OCI-LY1 (cell line): ENCODE measurements around the gene HENMT1.
"Not testable (repeated sequence)": the region's sequence is repeated elsewhere in the genome, so short reads cannot be mapped to it uniquely, and the experiment has no call there.

ENCODE experiments used
- H2AFZ ChIP-seq: fragments of 200-600 bp; sonication (generic), shearing (Covaris generic); 2 replicates; pipeline ENCODE4 v1.6.0; 2014; ENCODE audit warnings: antibody characterized with exemption, mild to moderate bottlenecking, low read length
- H3F3A ChIP-seq: fragments of 200-600 bp; sonication (generic), shearing (Covaris generic); 2 replicates; pipeline ENCODE4 v1.6.0; 2014; ENCODE audit warnings: mild to moderate bottlenecking, antibody characterized with exemption, low read length, moderate library complexity; ENCODE audit not compliant: insufficient read depth
- H3K27ac ChIP-seq: fragments of 200-600 bp; sonication (generic); 2 replicates; pipeline ENCODE4 v1.5.1; 2014; ENCODE audit warnings: low read length, mixed run types, mild to moderate bottlenecking, low read depth; ENCODE audit not compliant: poor library complexity, severe bottlenecking
- H3K27me3 ChIP-seq: fragments of 200-600 bp; sonication (generic); 2 replicates; pipeline ENCODE4 v1.6.0; 2014; ENCODE audit warnings: antibody characterized with exemption, mild to moderate bottlenecking, low read length, moderate library complexity; ENCODE audit not compliant: insufficient read depth
- H3K36me3 ChIP-seq: fragments of 200-600 bp; sonication (generic); 2 replicates; pipeline ENCODE4 v1.6.1; 2014; ENCODE audit warnings: mild to moderate bottlenecking, antibody characterized with exemption, low read length, moderate library complexity, mixed read lengths; ENCODE audit not compliant: insufficient read depth
- H3K4me1 ChIP-seq: fragments of 200-600 bp; sonication (generic); 2 replicates; pipeline ENCODE4 v1.5.1; 2014; ENCODE audit warnings: mild to moderate bottlenecking, low read length, moderate library complexity; ENCODE audit not compliant: insufficient read depth, severe bottlenecking
- H3K4me2 ChIP-seq: fragments of 200-600 bp; sonication (generic), shearing (Covaris generic); 2 replicates; pipeline ENCODE4 v1.6.1; 2014; ENCODE audit warnings: low read length
- H3K4me3 ChIP-seq: fragments of 200-600 bp; sonication (generic); 2 replicates; pipeline ENCODE4 v1.5.1; 2014; ENCODE audit warnings: low read length, low read depth, mild to moderate bottlenecking, mixed read lengths; ENCODE audit not compliant: poor library complexity, severe bottlenecking
- H3K79me2 ChIP-seq: fragments of 200-600 bp; shearing (Covaris generic); 2 replicates; pipeline ENCODE4 v1.6.1; 2016; ENCODE audit warnings: mixed run types, low read length, mixed read lengths; ENCODE audit not compliant: insufficient read depth
- H3K9ac ChIP-seq: fragments of 200-600 bp; sonication (generic), shearing (Covaris generic); 2 replicates; pipeline ENCODE4 v1.6.1; 2014; ENCODE audit warnings: mild to moderate bottlenecking, low read length, mixed read lengths
- H3K9me2 ChIP-seq: fragments of 200-600 bp; sonication (generic), shearing (Covaris generic); 2 replicates; pipeline ENCODE4 v1.6.1; 2014; ENCODE audit warnings: low read depth, mild to moderate bottlenecking, low read length, mixed read lengths
- H3K9me3 ChIP-seq: fragments of 200-600 bp; shearing (Covaris generic); 2 replicates; pipeline ENCODE4 v1.6.1; 2014; ENCODE audit warnings: low read length, mixed read lengths
- H4K20me1 ChIP-seq: fragments of 200-600 bp; sonication (generic), shearing (Covaris generic); 2 replicates; pipeline ENCODE4 v1.6.0; 2016; ENCODE audit warnings: mild to moderate bottlenecking, low read length; ENCODE audit not compliant: insufficient read depth
- EZH2 ChIP-seq: fragments of 200-600 bp; sonication (generic), shearing (Covaris generic); IDR thresholded peaks from 2 replicates; pipeline ENCODE4 v1.8.0; 2017; ENCODE audit warnings: borderline replicate concordance, mixed run types, mild to moderate bottlenecking, antibody characterized with exemption, low read length, moderate library complexity, mixed read lengths
- TF ChIP-seq, protein P1 (sequence below): fragments of 200-600 bp; sonication (generic), shearing (Covaris generic); IDR thresholded peaks from 2 replicates; pipeline ENCODE4 v1.5.1; 2017; ENCODE audit warnings: mild to moderate bottlenecking, antibody characterized with exemption, low read length, moderate library complexity, mixed read lengths

The HENMT1 gene

DNA sequence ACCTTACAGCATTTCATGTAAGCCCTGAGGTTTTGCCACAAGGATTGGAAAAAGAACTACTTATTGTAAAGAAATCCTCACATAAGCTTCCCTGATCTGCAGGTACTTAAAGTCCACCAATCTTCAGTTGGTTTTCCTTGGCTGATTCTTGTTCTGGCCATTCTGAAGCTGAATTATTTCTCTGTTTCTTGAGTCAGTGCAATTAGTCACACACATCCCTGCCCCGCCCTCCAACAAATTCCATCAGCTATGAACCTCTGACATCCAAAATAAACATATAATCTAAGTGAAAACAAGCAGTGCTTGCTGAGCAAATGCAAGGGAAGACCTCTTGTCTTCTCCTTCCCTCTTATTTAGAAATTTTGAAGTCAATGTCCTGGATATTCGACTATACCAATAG lies 43.6 kb upstream of the HENMT1 start:
- Histone ChIP-seq H3K4me2 (no peak overlapping the region), H3K27me3 (no peaks in the 10 kb centered on the region), H3K4me1 (peaks cover 16% of the 10 kb centered on the region), H2AFZ (no peak overlapping the region), H3K9me2 (no peaks in the 10 kb centered on the region), H3K9me3 (no peaks in the 10 kb centered on the region), H3K36me3 (peaks cover 29% of the 10 kb centered on the region), H3K9ac (no peak overlapping the region), H3K27ac (no peak overlapping the region), H3K79me2 (no peaks in the 10 kb centered on the region), H4K20me1 (no peaks in the 10 kb centered on the region), H3K4me3 (no peak overlapping the region), H3F3A (0 out of 2 replicates have a peak, but pooled peaks cover 3% of the 10 kb centered on the region)
- TF ChIP-seq, protein P1, sequence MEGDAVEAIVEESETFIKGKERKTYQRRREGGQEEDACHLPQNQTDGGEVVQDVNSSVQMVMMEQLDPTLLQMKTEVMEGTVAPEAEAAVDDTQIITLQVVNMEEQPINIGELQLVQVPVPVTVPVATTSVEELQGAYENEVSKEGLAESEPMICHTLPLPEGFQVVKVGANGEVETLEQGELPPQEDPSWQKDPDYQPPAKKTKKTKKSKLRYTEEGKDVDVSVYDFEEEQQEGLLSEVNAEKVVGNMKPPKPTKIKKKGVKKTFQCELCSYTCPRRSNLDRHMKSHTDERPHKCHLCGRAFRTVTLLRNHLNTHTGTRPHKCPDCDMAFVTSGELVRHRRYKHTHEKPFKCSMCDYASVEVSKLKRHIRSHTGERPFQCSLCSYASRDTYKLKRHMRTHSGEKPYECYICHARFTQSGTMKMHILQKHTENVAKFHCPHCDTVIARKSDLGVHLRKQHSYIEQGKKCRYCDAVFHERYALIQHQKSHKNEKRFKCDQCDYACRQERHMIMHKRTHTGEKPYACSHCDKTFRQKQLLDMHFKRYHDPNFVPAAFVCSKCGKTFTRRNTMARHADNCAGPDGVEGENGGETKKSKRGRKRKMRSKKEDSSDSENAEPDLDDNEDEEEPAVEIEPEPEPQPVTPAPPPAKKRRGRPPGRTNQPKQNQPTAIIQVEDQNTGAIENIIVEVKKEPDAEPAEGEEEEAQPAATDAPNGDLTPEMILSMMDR, result no peak
- no peak for TF ChIP-seq EZH2

DNA sequence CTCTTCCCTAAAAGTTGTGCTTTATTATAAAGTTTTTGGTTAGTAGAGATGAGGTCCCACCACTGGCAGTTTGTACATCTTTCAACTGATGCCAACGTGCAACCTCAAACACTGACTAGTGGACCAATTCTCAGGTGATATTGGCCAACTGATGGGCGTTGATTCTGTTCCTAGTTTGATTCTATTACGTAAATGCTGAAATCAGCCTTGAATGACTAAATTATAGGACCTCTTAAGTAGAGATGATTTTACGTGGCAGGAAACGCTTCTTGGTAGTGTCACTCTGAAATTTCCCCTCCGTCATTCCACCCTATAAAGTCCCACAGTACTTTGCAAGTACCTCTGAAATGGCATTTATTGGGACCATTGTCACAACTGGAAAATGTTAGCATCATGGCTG lies 43.0 kb upstream of the HENMT1 start:
- Histone ChIP-seq H3F3A (0 out of 2 replicates have a peak, but pooled peaks cover 3% of the 10 kb centered on the region), H3K9me3 (no peaks in the 10 kb centered on the region), H3K27me3 (no peaks in the 10 kb centered on the region), H3K4me1 (peaks cover 16% of the 10 kb centered on the region), H2AFZ (no peak overlapping the region), H3K79me2 (no peaks in the 10 kb centered on the region), H3K4me2 (peak overlapping the region; percentile 9; the same call in 1 of the 2 replicates), H3K9ac (no peak overlapping the region), H3K4me3 (no peak overlapping the region), H3K9me2 (no peaks in the 10 kb centered on the region), H3K36me3 (peaks cover 35% of the 10 kb centered on the region), H4K20me1 (no peaks in the 10 kb centered on the region), H3K27ac (peak overlapping the region; percentile 54)
- TF ChIP-seq, protein P1, result no peak
- TF ChIP-seq EZH2, result no peak

DNA sequence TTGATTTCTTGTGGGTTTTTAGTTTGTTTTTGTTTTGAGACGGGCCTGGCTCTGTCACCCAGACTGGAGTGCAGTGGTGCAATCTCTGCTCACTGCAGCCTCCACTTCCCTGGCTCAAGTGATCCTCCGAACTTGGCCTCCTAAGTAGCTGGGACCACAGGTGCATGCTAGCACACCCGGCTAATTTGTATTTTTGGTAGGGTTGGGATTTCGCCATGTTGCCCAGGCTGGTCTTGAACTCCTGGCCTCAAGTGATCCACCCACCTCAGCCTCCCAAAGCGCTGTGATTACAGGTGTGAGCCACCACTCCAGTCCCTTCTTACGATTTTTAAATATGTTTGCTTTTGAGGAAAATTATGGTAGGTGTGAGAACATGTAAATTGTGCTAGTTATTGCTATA lies 41.2 kb upstream of the HENMT1 start:
- H4K20me1 ChIP-seq, H3K9me3 ChIP-seq, H3K9ac ChIP-seq, H3K4me2 ChIP-seq, H3F3A ChIP-seq, H3K27ac ChIP-seq, H2AFZ ChIP-seq, H3K9me2 ChIP-seq, H3K27me3 ChIP-seq, H3K79me2 ChIP-seq, H3K4me3 ChIP-seq: not testable (repeated sequence)
- H3K4me1 ChIP-seq, result peaks cover 16% of the 10 kb centered on the region
- H3K36me3 ChIP-seq, result peaks cover 53% of the 10 kb centered on the region

DNA sequence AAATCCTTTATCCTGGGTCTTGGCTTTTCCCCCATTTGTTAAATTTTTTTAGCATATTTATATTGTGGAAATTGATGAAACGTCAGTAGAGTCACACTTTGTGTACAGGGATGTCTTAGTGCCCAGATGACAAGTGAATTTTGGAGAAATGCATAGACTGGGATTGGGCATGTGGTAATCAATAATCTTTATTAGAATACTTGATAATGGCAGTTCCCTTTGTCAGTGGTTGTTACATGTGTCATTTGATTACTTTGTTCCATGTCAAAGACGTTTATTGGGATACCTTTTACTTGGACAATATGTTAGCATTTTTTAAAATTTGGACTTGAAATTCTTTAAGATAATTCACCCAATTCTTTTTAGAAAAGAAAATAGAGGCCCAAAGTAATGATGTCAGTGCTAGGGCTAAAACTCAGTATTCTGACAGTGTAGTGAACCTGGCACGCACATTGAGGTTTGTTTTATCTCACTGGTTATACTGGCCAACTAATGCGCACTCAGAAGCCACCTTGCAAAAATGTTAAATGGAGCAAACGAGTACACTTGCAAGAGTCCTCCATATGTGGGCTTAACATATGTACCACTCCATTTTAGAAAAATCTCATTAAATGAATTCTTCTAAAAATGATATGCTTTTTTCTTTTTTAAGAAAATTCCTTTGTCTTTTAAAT lies 40.4 kb upstream of the HENMT1 start:
- H2AFZ ChIP-seq, result no peak overlapping the region
- peaks cover 16% of the 10 kb centered on the region for H3K4me1 ChIP-seq
- H3F3A ChIP-seq, result 0 out of 2 replicates have a peak, but pooled peaks cover 3% of the 10 kb centered on the region
- TF ChIP-seq EZH2, result no peak
- TF ChIP-seq, protein P1, result no peak
- H3K4me3 ChIP-seq, result no peak overlapping the region
- no peaks in the 10 kb centered on the region for H3K9me2 ChIP-seq
- 0 out of 2 replicates have a peak, but pooled peaks cover 1% of the 10 kb centered on the region for H3K79me2 ChIP-seq
- H3K9me3 ChIP-seq, result no peaks in the 10 kb centered on the region
- peaks cover 61% of the 10 kb centered on the region for H3K36me3 ChIP-seq
- no peaks in the 10 kb centered on the region for H4K20me1 ChIP-seq
- H3K27ac ChIP-seq, result no peak overlapping the region
- H3K27me3 ChIP-seq, result no peaks in the 10 kb centered on the region
- H3K9ac ChIP-seq, result no peak overlapping the region
- H3K4me2 ChIP-seq, result no peak overlapping the region
